ENCODE measurements around the gene ENDOD1.

DNA sequence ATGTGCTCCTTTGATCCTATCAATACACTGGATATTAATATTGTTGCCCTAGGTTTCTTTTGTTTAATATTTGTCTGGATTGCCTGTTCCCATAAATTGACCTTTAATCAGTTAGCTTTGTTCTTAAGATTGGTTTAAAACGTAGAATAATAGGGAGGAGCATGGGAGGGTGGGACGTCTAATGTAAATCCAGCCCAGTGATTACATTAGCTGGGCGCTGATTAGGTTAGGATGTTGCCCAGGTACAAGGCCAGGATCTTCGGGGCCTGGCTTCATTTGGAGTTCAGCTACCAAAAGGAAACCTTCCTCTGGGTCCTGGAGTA lies 23.0 kb upstream of the ENDOD1 start, which contains the start of gene SRSF8:
- TF ChIP-seq, protein P1, sequence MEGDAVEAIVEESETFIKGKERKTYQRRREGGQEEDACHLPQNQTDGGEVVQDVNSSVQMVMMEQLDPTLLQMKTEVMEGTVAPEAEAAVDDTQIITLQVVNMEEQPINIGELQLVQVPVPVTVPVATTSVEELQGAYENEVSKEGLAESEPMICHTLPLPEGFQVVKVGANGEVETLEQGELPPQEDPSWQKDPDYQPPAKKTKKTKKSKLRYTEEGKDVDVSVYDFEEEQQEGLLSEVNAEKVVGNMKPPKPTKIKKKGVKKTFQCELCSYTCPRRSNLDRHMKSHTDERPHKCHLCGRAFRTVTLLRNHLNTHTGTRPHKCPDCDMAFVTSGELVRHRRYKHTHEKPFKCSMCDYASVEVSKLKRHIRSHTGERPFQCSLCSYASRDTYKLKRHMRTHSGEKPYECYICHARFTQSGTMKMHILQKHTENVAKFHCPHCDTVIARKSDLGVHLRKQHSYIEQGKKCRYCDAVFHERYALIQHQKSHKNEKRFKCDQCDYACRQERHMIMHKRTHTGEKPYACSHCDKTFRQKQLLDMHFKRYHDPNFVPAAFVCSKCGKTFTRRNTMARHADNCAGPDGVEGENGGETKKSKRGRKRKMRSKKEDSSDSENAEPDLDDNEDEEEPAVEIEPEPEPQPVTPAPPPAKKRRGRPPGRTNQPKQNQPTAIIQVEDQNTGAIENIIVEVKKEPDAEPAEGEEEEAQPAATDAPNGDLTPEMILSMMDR (IDR thresholded peaks at IDR 0.05; ENCODE audit: low read depth, low read length), result no peak
- no peak for TF ChIP-seq POLR2A (IDR thresholded peaks at IDR 0.05; ENCODE audit: extremely low read depth, insufficient read length)
- TF ChIP-seq, protein P2, sequence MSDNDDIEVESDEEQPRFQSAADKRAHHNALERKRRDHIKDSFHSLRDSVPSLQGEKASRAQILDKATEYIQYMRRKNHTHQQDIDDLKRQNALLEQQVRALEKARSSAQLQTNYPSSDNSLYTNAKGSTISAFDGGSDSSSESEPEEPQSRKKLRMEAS (IDR thresholded peaks at IDR 0.05; ENCODE audit: low read depth, low read length), result no peak

Measured in NB4 (cell line).